ENCODE data around the gene ZDHHC11.

GRCh38 chr5:860506-861150, 9.8 kb upstream of the ZDHHC11 start:
- TF ChIP-seq CTCF (IDR thresholded peaks at IDR 0.05) (no peak), POLR2A (IDR thresholded peaks at IDR 0.05) (no peak)

All from esophagus squamous epithelium (tissue), 4 donors.